HEK293 (cell line): ENCODE data around the gene SUMO3.
A peak's percentile ranks its signal among the peaks of the same experiment; 100 is the strongest.

Source experiments
- CTCF ChIA-PET: fragments of 350-600 bp; formaldehyde crosslinking; extraction: SDS; loops from one replicate; lab custom pipeline; 2021; ENCODE audit warnings: antibody characterized with exemption; lab: Yijun Ruan, JAX
- POLR2A ChIA-PET: fragments of 300-600 bp; formaldehyde crosslinking; extraction: SDS; loops from one replicate; lab custom pipeline; 2020; ENCODE audit warnings: antibody characterized with exemption, inconsistent platforms; lab: Yijun Ruan, JAX
- H3K27ac ChIP-seq: fragments of 200-500 bp; sonication (Bioruptor generic); 2 replicates; pipeline ENCODE4 v1.5.1; 2014; ENCODE audit warnings: low read depth, low read length, control low read depth, inconsistent platforms; ENCODE audit errors: extremely low read depth
- H3K36me3 ChIP-seq, 2 experiments: fragments of 200-500 bp in 1 of 2; sonication (Bioruptor generic) in 1 of 2; 1 replicate in 1 of 2; 2 replicates in 1 of 2; pipeline ENCODE4 v1.5.1; 2014 to 2017; ENCODE audit warnings: inconsistent platforms in 2 of 2, low read length in 2 of 2; ENCODE audit not compliant: control insufficient read depth in 2 of 2, insufficient read depth in 1 of 2
- H3K4me1 ChIP-seq: fragments of 200-500 bp; sonication (Bioruptor generic); 2 replicates; pipeline ENCODE4 v1.5.1; 2014; ENCODE audit warnings: mild to moderate bottlenecking, low read length, inconsistent platforms; ENCODE audit not compliant: control insufficient read depth, insufficient read depth
- H3K4me3 ChIP-seq: 2 replicates; pipeline ENCODE4 v1.5.1; 2011; ENCODE audit warnings: low read depth, mild to moderate bottlenecking, control low read depth, low read length, moderate library complexity
- H3K9me3 ChIP-seq: fragments of 200-500 bp; sonication (Bioruptor generic); 2 replicates; pipeline ENCODE4 v1.5.1; 2014; ENCODE audit warnings: low read depth, low read length, inconsistent platforms; ENCODE audit not compliant: control insufficient read depth, insufficient read depth
- ATF2 ChIP-seq: fragments of 450-650 bp; formaldehyde crosslinking; IDR thresholded peaks from 2 replicates; pipeline ENCODE4 v1.5.1; 2016; ENCODE audit warnings: missing biosample characterization, missing genetic modification characterization, low read depth
- ELK4 ChIP-seq: IDR thresholded peaks from 2 replicates; pipeline ENCODE4 v1.6.1; 2011; ENCODE audit warnings: mild to moderate bottlenecking, low read depth, low read length, borderline replicate concordance
- KLF7 ChIP-seq: fragments of 450-650 bp; formaldehyde crosslinking; IDR thresholded peaks from 2 replicates; pipeline ENCODE4 v1.5.1; 2016; ENCODE audit warnings: missing biosample characterization, missing genetic modification characterization, borderline replicate concordance
- RBAK ChIP-seq: fragments of 450-650 bp; formaldehyde crosslinking; IDR thresholded peaks from 2 replicates; pipeline ENCODE4 v1.5.1; 2016; ENCODE audit warnings: missing biosample characterization, missing genetic modification characterization
- SETDB1 ChIP-seq: IDR thresholded peaks from one replicate; pipeline ENCODE4 v1.6.1; 2017; ENCODE audit warnings: mild to moderate bottlenecking, low read length, moderate library complexity, mixed read lengths; ENCODE audit not compliant: insufficient read length
- ZBTB6 ChIP-seq: fragments of 450-650 bp; formaldehyde crosslinking; IDR thresholded peaks from 2 replicates; pipeline ENCODE4 v1.5.1; 2017; ENCODE audit warnings: missing biosample characterization, missing genetic modification characterization
- ZNF274 ChIP-seq, 2 experiments: fragments of 200-500 bp in 1 of 2; fragments of 450-650 bp in 1 of 2; sonication (Bioruptor generic) in 1 of 2; formaldehyde crosslinking in 1 of 2; IDR thresholded peaks; 2 replicates each; pipeline versions ENCODE4 v1.5.1 to v1.6.1; 2014 to 2016; ENCODE audit warnings: borderline replicate concordance in 1 of 2, inconsistent platforms in 1 of 2, low read length in 1 of 2, missing biosample characterization in 1 of 2, missing genetic modification characterization in 1 of 2
- ZNF518A ChIP-seq: fragments of 450-650 bp; formaldehyde crosslinking; conservative IDR thresholded peaks from 2 replicates; pipeline ENCODE4 v1.5.1; 2016; ENCODE audit warnings: low read depth, missing biosample characterization, missing genetic modification characterization
- ZNF548 ChIP-seq: fragments of 450-650 bp; formaldehyde crosslinking; IDR thresholded peaks from 2 replicates; pipeline ENCODE4 v1.5.1; 2016; ENCODE audit warnings: missing biosample characterization, missing genetic modification characterization

Gene SUMO3

GRCh38 chr21:44793592-44794374, 24.1 kb downstream of the SUMO3 start:
- peaks cover 14 to 37% of the 10 kb centered on the region in 2 experiments for H3K36me3 ChIP-seq

More at GRCh38 chr21:44793592-44794374, 24.1 kb downstream of the SUMO3 start:
- TF ChIP-seq RBAK: no peak
- peak; percentile 96 for TF ChIP-seq ZNF548 (tag by site-specific recombination)
- no peak for TF ChIP-seq ZBTB6 (tag by site-specific recombination)
- TF ChIP-seq ATF2 (tag by site-specific recombination): 0 out of 2 replicates have a peak, but pooled peaks have one; percentile 5
- no peak for TF ChIP-seq ZNF274 (IDR thresholded peaks at IDR 0.05; ENCODE audit: low read length)
- no peak for TF ChIP-seq ZNF274 (tag by site-specific recombination; IDR thresholded peaks at IDR 0.05; ENCODE audit: borderline replicate concordance)
- TF ChIP-seq KLF7 (tag by site-specific recombination): no peak
- peak; percentile 32 for TF ChIP-seq SETDB1
- no peak for TF ChIP-seq ELK4
- TF ChIP-seq ZNF518A (tag by site-specific recombination): no peak
- no peaks in the 10 kb centered on the region for H3K4me1 ChIP-seq
- no peak overlapping the region for H3K27ac ChIP-seq
- CTCF ChIA-PET: interaction anchor here (0.5 to 2.9 kb wide), 33 partner anchors 11 to 1815 kb away, joined by 3 to 43 read pairs (median 4); partner anchors contain the start of gene SLX9
- POLR2A ChIA-PET: interaction anchor here (1.1 to 1.3 kb wide), 2 partner anchors 8 to 79 kb away, joined by 11 read pairs; partner anchors contain the start of genes PTTG1IP and UBE2G2
- no peaks in the 10 kb centered on the region for H3K9me3 ChIP-seq
- H3K4me3 ChIP-seq: no peak overlapping the region
